GM12801 (cell line): ENCODE results near the gene RAB5A.

ENCODE experiments used
- TF ChIP-seq, protein P1 (sequence below): IDR thresholded peaks from one replicate; pipeline ENCODE4 v1.5.1; 2011; ENCODE audit warnings: control low read depth; ENCODE audit not compliant: insufficient read length; ENCODE audit errors: extremely low read depth

The RAB5A gene

DNA sequence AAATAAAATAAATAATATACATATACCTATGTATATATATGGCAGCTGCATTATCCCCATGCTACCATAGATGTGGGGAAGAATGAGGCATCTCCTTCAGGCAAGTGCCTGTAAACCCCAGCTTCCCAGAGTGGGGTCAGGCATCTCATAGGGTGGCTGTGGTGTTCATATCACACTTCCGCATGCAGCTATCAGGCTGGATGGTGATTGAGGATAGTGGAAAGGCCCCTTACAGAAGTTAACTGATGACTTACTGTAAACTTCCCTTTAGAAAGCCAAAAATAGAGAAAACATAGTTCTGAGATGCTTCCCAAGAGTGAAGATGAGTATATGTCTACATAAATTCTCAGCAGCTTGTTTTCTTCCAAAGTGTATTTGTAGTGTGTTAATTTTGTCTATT, 68.6 kb downstream of the RAB5A start:
- TF ChIP-seq, protein P1, sequence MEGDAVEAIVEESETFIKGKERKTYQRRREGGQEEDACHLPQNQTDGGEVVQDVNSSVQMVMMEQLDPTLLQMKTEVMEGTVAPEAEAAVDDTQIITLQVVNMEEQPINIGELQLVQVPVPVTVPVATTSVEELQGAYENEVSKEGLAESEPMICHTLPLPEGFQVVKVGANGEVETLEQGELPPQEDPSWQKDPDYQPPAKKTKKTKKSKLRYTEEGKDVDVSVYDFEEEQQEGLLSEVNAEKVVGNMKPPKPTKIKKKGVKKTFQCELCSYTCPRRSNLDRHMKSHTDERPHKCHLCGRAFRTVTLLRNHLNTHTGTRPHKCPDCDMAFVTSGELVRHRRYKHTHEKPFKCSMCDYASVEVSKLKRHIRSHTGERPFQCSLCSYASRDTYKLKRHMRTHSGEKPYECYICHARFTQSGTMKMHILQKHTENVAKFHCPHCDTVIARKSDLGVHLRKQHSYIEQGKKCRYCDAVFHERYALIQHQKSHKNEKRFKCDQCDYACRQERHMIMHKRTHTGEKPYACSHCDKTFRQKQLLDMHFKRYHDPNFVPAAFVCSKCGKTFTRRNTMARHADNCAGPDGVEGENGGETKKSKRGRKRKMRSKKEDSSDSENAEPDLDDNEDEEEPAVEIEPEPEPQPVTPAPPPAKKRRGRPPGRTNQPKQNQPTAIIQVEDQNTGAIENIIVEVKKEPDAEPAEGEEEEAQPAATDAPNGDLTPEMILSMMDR = no peak

DNA sequence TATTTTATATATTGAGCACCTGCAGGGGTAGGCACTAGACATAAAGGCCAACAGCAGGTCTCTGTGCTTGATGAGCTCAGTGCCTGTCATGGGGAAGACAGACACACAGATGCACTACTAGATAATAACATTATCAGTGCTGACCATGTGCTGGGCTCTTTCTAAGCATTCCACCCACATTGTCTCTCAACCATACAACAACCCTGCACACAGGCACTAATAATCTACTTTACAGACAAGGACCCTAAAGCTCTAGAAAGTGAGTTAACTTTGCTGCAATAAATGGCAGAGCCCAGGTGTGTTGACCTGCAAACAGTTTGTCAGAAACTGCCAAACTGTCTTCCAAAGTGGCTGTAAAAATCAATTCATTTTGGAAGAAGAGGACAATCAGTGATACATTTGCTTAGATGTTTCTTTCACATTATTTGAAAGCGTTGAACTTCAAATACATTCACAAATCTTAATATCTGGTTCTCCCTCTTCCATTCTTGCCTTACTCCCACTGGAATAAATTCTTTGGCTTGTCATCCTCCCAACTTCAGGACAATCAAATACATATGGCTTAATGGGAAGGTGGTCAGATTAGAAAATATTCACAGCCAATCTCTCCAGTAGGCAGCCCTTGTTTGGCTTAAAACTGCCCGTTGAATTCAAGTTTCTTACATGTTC, 76.2 kb downstream of the RAB5A start:
- TF ChIP-seq, protein P1 = no peak

- TF ChIP-seq, protein P1 = no peak
Measured at GRCh38 chr3:20023623-20024405, 76.9 kb downstream of the RAB5A start.

- TF ChIP-seq, protein P1 = no peak
Measured at GRCh38 chr3:20027136-20027535, 80.2 kb downstream of the RAB5A start.

DNA sequence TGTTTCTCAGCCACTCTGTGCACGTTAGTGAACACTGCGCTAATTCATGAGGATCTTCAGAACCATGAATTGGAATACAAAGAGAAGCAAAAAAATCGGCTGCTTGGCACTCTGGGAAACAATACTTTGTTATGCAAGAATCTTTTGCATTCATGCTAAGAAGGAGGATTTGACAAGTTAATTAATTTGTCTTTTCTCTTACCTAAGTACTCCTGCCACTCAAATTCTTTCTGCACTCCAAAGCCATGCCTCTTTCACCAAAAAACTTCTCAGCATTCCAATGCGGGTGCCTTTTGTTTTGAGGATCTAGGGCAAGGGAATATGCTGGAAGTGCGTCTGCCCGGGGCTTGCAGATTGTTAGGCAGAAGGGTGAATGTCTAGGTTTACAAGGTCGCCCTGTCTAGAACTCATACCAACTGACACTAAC, 82.0 kb downstream of the RAB5A start:
- TF ChIP-seq, protein P1 = no peak
